IMR-90 (cell line): ENCODE data around the gene ARHGEF1. TPM values are rescaled to one million over a fixed set of nuclear protein-coding genes. Genes with fewer than 3 reads are reported as not detected.

Experiments
- ATAC-seq: fragments of 200-7000 bp; cut with Tn5 transposase; 2 replicates; pipeline ENCODE4 v1.9.1; 2020; ENCODE audit warnings: low read depth, mild to moderate bottlenecking, moderate library complexity
- BruUV-seq: library from RNA; stranded (reverse); fragments of 400-500 nt; replicated peaks from 2 replicates; lab custom pipeline; 2021; lab: Mats Ljungman, UMichigan
- CTCF ChIA-PET: fragments of 300-600 bp; formaldehyde crosslinking; extraction: SDS; loops from one replicate; lab custom pipeline; 2021; ENCODE audit warnings: antibody characterized with exemption; lab: Yijun Ruan, JAX
- POLR2A ChIA-PET: fragments of 300-600 bp; sonication (Branson Sonifier 250); formaldehyde crosslinking; loops from one replicate; lab custom pipeline; 2022; ENCODE audit warnings: antibody characterized with exemption; ENCODE audit not compliant: unreplicated experiment; lab: Charles Lee
- DNase-seq: peaks from one replicate; pipeline ENCODE4 v3.0.0; 2013
- H2AFZ ChIP-seq: replicated peaks from 2 replicates; pipeline ENCODE3; 2013; ENCODE audit warnings: low read length, mild to moderate bottlenecking; ENCODE audit not compliant: poor library complexity
- H2AK5ac ChIP-seq: 2 replicates; pipeline ENCODE4 v1.6.1; 2013; ENCODE audit warnings: low read depth, low read length, inconsistent platforms
- H2AK9ac ChIP-seq: replicated peaks from 2 replicates; pipeline ENCODE3; 2013; ENCODE audit warnings: mild to moderate bottlenecking, low read depth, low read length, moderate library complexity; ENCODE audit not compliant: poor library complexity
- H2BK120ac ChIP-seq: 2 replicates; pipeline ENCODE4 v1.6.1; 2013; ENCODE audit warnings: low read depth, low read length, inconsistent platforms
- H2BK15ac ChIP-seq: 3 replicates; pipeline ENCODE4 v1.6.1; 2013; ENCODE audit warnings: low read depth, low read length, inconsistent platforms
- H2BK20ac ChIP-seq: 2 replicates; pipeline ENCODE4 v1.6.1; 2013; ENCODE audit warnings: low read depth, mild to moderate bottlenecking, inconsistent platforms, low read length, moderate library complexity
- H2BK5ac ChIP-seq: 2 replicates; pipeline ENCODE4 v1.6.1; 2013; ENCODE audit warnings: mild to moderate bottlenecking, low read depth, low read length, inconsistent platforms; ENCODE audit not compliant: poor library complexity, severe bottlenecking
- H3K14ac ChIP-seq: replicated peaks from 2 replicates; pipeline ENCODE4 v1.6.1; 2013; ENCODE audit warnings: low read depth, low read length, inconsistent platforms
- H3K18ac ChIP-seq: 2 replicates; pipeline ENCODE4 v1.6.1; 2013; ENCODE audit warnings: low read depth, low read length, control low read depth
- H3K23ac ChIP-seq: 2 replicates; pipeline ENCODE4 v1.6.1; 2013; ENCODE audit warnings: low read depth, low read length, inconsistent platforms
- H3K27ac ChIP-seq: 2 replicates; pipeline ENCODE4 v1.5.1; 2013; ENCODE audit warnings: mild to moderate bottlenecking, control low read depth, low read length; ENCODE audit not compliant: insufficient read depth
- H3K27me3 ChIP-seq: 2 replicates; pipeline ENCODE4 v1.6.1; 2013; ENCODE audit warnings: low read length; ENCODE audit not compliant: control insufficient read depth, insufficient read depth
- H3K36me3 ChIP-seq: 2 replicates; pipeline ENCODE4 v1.6.1; 2013; ENCODE audit warnings: low read length, mixed read lengths; ENCODE audit not compliant: control insufficient read depth, insufficient read depth
- H3K4ac ChIP-seq: 2 replicates; pipeline ENCODE4 v1.6.1; 2013; ENCODE audit warnings: low read depth, low read length, inconsistent platforms
- H3K4me1 ChIP-seq: 2 replicates; pipeline ENCODE4 v1.6.1; 2013; ENCODE audit warnings: low read length, mixed read lengths; ENCODE audit not compliant: control insufficient read depth, insufficient read depth
- H3K4me2 ChIP-seq: 2 replicates; pipeline ENCODE4 v1.6.1; 2013; ENCODE audit warnings: low read depth, mild to moderate bottlenecking, control low read depth, low read length, moderate library complexity
- H3K4me3 ChIP-seq: 2 replicates; pipeline ENCODE4 v1.5.1; 2013; ENCODE audit warnings: low read depth, mild to moderate bottlenecking, control low read depth, low read length, moderate library complexity; ENCODE audit not compliant: insufficient read depth
- H3K56ac ChIP-seq: 2 replicates; pipeline ENCODE4 v1.6.1; 2013; ENCODE audit warnings: low read length, inconsistent platforms; ENCODE audit not compliant: insufficient read depth; ENCODE audit errors: extremely low read depth
- H3K79me1 ChIP-seq, 2 experiments: 2 replicates each; pipeline ENCODE4 v1.6.1; 2013; ENCODE audit warnings: low read length in 2 of 2, inconsistent platforms in 1 of 2, low read depth in 1 of 2
- H3K9ac ChIP-seq: 2 replicates; pipeline ENCODE4 v1.6.1; 2013; ENCODE audit warnings: low read depth, low read length, control low read depth
- H3K9me1 ChIP-seq: 2 replicates; pipeline ENCODE4 v1.6.1; 2013; ENCODE audit warnings: low read length, inconsistent platforms; ENCODE audit not compliant: insufficient read depth
- H3K9me3 ChIP-seq: 2 replicates; pipeline ENCODE4 v1.6.1; 2013; ENCODE audit warnings: low read length; ENCODE audit not compliant: control insufficient read depth, insufficient read depth
- H4K20me1 ChIP-seq: 2 replicates; pipeline ENCODE4 v1.6.1; 2013; ENCODE audit warnings: low read length, inconsistent platforms; ENCODE audit not compliant: insufficient read depth
- H4K5ac ChIP-seq: 2 replicates; pipeline ENCODE4 v1.6.1; 2013; ENCODE audit warnings: mild to moderate bottlenecking, low read depth, low read length, control low read depth
- H4K8ac ChIP-seq, 2 experiments: 2 replicates each; pipeline ENCODE4 v1.6.1; 2013; ENCODE audit warnings: low read depth in 2 of 2, low read length in 2 of 2, control low read depth in 1 of 2, inconsistent platforms in 1 of 2
- H4K91ac ChIP-seq: 2 replicates; pipeline ENCODE4 v1.6.1; 2013; ENCODE audit warnings: low read depth, low read length, inconsistent platforms; ENCODE audit not compliant: insufficient read depth
- BHLHE40 ChIP-seq: fragments of 150-350 bp; IDR thresholded peaks from 2 replicates; pipeline ENCODE4 v1.6.1; 2016; ENCODE audit warnings: mild to moderate bottlenecking, low read depth, low read length
- CEBPB ChIP-seq: IDR thresholded peaks from 2 replicates; pipeline ENCODE4 v1.6.1; 2012; ENCODE audit warnings: low read depth, low read length, improper control_type of control experiment
- CHD1 ChIP-seq: IDR thresholded peaks from 2 replicates; pipeline ENCODE4 v1.6.1; 2012; ENCODE audit warnings: low read depth, low read length, improper control_type of control experiment
- FOS ChIP-seq: fragments of 150-350 bp; IDR thresholded peaks from 2 replicates; pipeline ENCODE4 v1.6.1; 2016; ENCODE audit warnings: low read depth, low read length
- MAFK ChIP-seq: IDR thresholded peaks from 2 replicates; pipeline ENCODE4 v1.6.1; 2012; ENCODE audit warnings: low read depth, low read length, improper control_type of control experiment
- MAZ ChIP-seq: IDR thresholded peaks from 2 replicates; pipeline ENCODE4 v1.6.1; 2012; ENCODE audit warnings: low read depth, mild to moderate bottlenecking, low read length, improper control_type of control experiment, moderate library complexity, borderline replicate concordance
- MXI1 ChIP-seq: IDR thresholded peaks from 2 replicates; pipeline ENCODE4 v1.6.1; 2012; ENCODE audit warnings: low read depth, mild to moderate bottlenecking, low read length, moderate library complexity, borderline replicate concordance
- NFE2L2 ChIP-seq: fragments of 150-350 bp; IDR thresholded peaks from 2 replicates; pipeline ENCODE4 v1.6.1; 2016; ENCODE audit warnings: low read depth, mild to moderate bottlenecking, low read length
- POLR2A ChIP-seq: IDR thresholded peaks from 2 replicates; pipeline ENCODE4 v1.6.1; 2012; ENCODE audit warnings: mild to moderate bottlenecking, low read depth, low read length
- RAD21 ChIP-seq: IDR thresholded peaks from 2 replicates; pipeline ENCODE4 v1.6.1; 2012; ENCODE audit warnings: low read length, improper control_type of control experiment
- RCOR1 ChIP-seq: IDR thresholded peaks from 2 replicates; pipeline ENCODE4 v1.6.1; 2012; ENCODE audit warnings: mild to moderate bottlenecking, low read length, improper control_type of control experiment; ENCODE audit not compliant: insufficient replicate concordance
- RFX5 ChIP-seq: IDR thresholded peaks from 2 replicates; pipeline ENCODE4 v1.8.0; 2012; ENCODE audit warnings: low read depth, mild to moderate bottlenecking, low read length, moderate library complexity
- SMC3 ChIP-seq: fragments of 150-350 bp; IDR thresholded peaks from 2 replicates; pipeline ENCODE4 v1.6.1; 2016; ENCODE audit warnings: low read depth, mild to moderate bottlenecking, antibody characterized with exemption, low read length, moderate library complexity
- USF2 ChIP-seq: fragments of 150-350 bp; IDR thresholded peaks from 2 replicates; pipeline ENCODE4 v1.6.1; 2017; ENCODE audit warnings: mild to moderate bottlenecking, antibody characterized with exemption, low read length, low read depth
- WGBS, 2 experiments: methylation state at CpG; one replicate each; pipeline versions ENCODE4 v1.1.5 to v1.1.7; 2013; ENCODE audit warnings: missing lambda C conversion rate in 2 of 2; ENCODE audit not compliant: insufficient read length in 1 of 2; ENCODE audit errors: extremely low coverage in 2 of 2; 5-methylcytosine and 5-hydroxymethylcytosine counted together
- dilution Hi-C: fragments of 300-500 bp; cut with HindIII; formaldehyde crosslinking; loops from one replicate; pipeline ENCODE4 v1.14.3; 2018; ENCODE audit warnings: low sequenced_read_pairs; ENCODE audit not compliant: unreplicated experiment
- in situ Hi-C: fragments of 300-500 bp; cut with MboI; formaldehyde crosslinking; loops from 3 replicates; pipeline ENCODE4 v1.14.3; 2019; ENCODE audit warnings: low sequenced_read_pairs, inconsistent platforms, mixed read lengths
- intact Hi-C: fragments of 100-400 bp; cut with micrococcal nuclease; formaldehyde crosslinking; loops from 2 replicates; pipeline ENCODE4 v1.10.0; 2022
- polyA plus RNA-seq, 3 experiments: library from polyadenylated mRNA; depleted of rRNA; stranded (reverse); fragments of >200 nt; gene quantifications; 2 replicates each; pipeline ENCODE4 v1.2.3, GENCODE V29; 2012; ENCODE audit warnings: low replicate concordance in 1 of 3
- total RNA-seq: library from RNA; depleted of rRNA; stranded (reverse); fragments of >200 nt; gene quantifications from 2 replicates; pipeline ENCODE4 v1.2.3, GENCODE V29; 2012
- TF ChIP-seq, protein P1 (sequence below): conservative IDR thresholded peaks from 2 replicates; pipeline ENCODE4 v1.5.1; 2012; ENCODE audit warnings: mild to moderate bottlenecking, low read depth, low read length, improper control_type of control experiment

ARHGEF1 gene
- total and polyA plus RNA-seq, 2 of the 4 experiments (the other 2 are of a cell fraction): 11.5 to 47.1 TPM

DNA sequence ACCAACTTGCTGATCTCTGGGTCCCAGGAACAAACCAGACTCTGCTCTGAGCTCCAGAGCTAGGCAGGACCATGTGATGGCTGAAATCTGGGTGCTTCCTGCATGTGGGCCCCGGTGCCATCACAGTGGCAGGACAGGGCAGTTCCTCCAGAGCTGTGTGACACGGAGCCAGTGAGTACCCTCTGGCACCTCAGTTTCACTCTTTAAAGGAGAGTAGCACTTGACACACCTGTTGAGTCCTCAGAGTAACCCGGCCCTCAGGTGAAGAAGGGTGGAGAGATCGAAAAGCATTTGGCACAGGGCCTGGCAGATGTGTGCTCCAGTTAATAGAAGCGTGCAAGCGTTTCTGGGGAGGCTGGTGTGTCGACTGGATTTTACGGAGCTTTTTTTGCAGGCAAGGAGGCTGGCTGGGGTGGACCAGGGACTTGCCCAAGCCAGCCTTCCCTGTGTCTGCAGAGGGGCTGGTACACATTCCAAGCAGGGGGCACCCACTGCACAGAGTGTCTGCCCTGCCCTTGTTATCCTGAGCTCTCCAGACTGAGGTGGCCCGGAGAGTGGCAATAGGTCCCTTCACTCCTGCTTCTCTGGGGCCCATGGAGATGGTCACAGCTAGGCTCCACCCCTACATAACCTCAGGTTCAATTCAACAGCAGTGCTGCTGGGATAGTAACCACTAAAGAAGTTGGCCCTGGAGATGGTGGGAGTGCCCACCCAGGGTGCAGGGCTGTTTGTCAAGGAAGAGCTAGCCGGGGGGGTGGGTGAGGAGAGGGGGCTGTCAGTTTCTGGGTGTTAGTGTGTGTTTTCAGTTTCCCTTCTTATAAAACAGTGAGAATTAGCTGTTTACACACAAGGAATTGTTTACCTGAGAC lies 14.6 kb upstream of the ARHGEF1 start:
- 88% methylated on average over 9 of the region's 10 CpGs; no CpG with 5 or more reads in 1 of the 2 experiments for WGBS, 2 experiments
- POLR2A ChIA-PET: no interaction called here
- H2AFZ ChIP-seq: no peak overlapping the region
- no peak for DNase-seq
- dilution Hi-C loops (no loop called here), intact Hi-C loops (no loop called here), in situ Hi-C loops (no loop called here)
- H3K23ac ChIP-seq: no peak overlapping the region
- no peak overlapping the region for H3K9ac ChIP-seq
- no peak overlapping the region for H3K4me2 ChIP-seq
- CTCF ChIA-PET: no interaction called here
- H3K9me1 ChIP-seq: peaks cover 10% of the 10 kb centered on the region; the same call in 1 of the 2 replicates
- no peak overlapping the region for H4K8ac ChIP-seq
- H2AK5ac ChIP-seq: no peak overlapping the region
- H3K56ac ChIP-seq: no peak overlapping the region
- no peak overlapping the region for H2BK120ac ChIP-seq
- no peak overlapping the region for H2BK15ac ChIP-seq
- H2BK5ac ChIP-seq: no peak overlapping the region
- BruUV-seq: no TSS peak
- no peak for ATAC-seq
- H3K18ac ChIP-seq: no peak overlapping the region
- peaks cover 22 to 59% of the 10 kb centered on the region in 2 experiments for H3K79me1 ChIP-seq
- peaks cover 98% of the 10 kb centered on the region for H4K20me1 ChIP-seq
- H3K9me3 ChIP-seq: no peaks in the 10 kb centered on the region
- no peak overlapping the region for H3K4ac ChIP-seq
- H2AK9ac ChIP-seq: peak overlapping the region; percentile 85
- no peak overlapping the region for H3K27ac ChIP-seq
- H3K4me1 ChIP-seq: peaks cover 3% of the 10 kb centered on the region; the same call in 1 of the 2 replicates
- H4K91ac ChIP-seq: no peak overlapping the region
- no peak overlapping the region for H3K14ac ChIP-seq
- H2BK20ac ChIP-seq: no peak overlapping the region
- no peaks in the 10 kb centered on the region for H3K27me3 ChIP-seq
- peaks cover 72% of the 10 kb centered on the region for H3K36me3 ChIP-seq
- no peak overlapping the region for H4K5ac ChIP-seq
- no peak overlapping the region for H3K4me3 ChIP-seq
- TF ChIP-seq CHD1: no peak
- TF ChIP-seq USF2: no peak
- no peak for TF ChIP-seq MXI1
- TF ChIP-seq POLR2A: no peak
- TF ChIP-seq NFE2L2: no peak
- TF ChIP-seq MAZ: no peak
- no peak for TF ChIP-seq MAFK
- no peak for TF ChIP-seq RAD21
- TF ChIP-seq, protein P1, sequence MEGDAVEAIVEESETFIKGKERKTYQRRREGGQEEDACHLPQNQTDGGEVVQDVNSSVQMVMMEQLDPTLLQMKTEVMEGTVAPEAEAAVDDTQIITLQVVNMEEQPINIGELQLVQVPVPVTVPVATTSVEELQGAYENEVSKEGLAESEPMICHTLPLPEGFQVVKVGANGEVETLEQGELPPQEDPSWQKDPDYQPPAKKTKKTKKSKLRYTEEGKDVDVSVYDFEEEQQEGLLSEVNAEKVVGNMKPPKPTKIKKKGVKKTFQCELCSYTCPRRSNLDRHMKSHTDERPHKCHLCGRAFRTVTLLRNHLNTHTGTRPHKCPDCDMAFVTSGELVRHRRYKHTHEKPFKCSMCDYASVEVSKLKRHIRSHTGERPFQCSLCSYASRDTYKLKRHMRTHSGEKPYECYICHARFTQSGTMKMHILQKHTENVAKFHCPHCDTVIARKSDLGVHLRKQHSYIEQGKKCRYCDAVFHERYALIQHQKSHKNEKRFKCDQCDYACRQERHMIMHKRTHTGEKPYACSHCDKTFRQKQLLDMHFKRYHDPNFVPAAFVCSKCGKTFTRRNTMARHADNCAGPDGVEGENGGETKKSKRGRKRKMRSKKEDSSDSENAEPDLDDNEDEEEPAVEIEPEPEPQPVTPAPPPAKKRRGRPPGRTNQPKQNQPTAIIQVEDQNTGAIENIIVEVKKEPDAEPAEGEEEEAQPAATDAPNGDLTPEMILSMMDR: no peak
- no peak for TF ChIP-seq FOS
- no peak for TF ChIP-seq RFX5
- TF ChIP-seq BHLHE40: no peak
- no peak for TF ChIP-seq CEBPB
- no peak for TF ChIP-seq RCOR1
- TF ChIP-seq SMC3: no peak
